ENCODE data around the gene RAD51B.

Gene RAD51B

DNA sequence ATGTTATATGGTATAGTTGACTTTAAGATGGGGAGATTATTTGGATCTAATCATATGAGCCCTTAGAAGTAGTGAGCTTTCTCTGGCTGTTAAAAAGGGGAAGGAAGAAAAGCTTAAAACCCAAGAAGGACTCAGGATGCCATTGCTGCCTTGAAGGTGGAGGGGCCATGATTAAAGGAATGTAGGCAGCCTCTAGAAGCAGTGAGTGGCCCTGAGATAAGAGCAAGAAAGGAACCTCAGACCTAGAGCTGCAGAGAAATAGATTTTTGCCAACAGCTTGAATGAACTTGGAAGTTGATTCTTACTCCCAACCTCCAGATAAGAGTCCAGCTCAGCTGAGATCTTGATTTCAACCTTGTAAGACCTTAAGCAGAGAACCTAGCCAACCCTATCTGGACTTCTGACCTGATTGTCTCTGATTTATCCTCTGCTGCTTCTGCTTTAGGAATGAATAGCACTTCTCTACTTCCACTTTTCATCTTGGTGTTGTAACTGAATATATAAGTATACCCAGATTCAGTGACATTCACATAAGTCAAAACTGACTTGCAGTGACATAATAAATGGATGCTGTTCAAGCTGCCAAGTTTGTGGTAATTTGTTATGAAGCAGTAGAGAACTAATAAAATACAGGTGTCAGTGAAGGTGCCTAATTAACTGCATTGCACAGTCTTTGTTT lies 33.5 kb downstream of the RAD51B start:
- TF ChIP-seq, protein P1, sequence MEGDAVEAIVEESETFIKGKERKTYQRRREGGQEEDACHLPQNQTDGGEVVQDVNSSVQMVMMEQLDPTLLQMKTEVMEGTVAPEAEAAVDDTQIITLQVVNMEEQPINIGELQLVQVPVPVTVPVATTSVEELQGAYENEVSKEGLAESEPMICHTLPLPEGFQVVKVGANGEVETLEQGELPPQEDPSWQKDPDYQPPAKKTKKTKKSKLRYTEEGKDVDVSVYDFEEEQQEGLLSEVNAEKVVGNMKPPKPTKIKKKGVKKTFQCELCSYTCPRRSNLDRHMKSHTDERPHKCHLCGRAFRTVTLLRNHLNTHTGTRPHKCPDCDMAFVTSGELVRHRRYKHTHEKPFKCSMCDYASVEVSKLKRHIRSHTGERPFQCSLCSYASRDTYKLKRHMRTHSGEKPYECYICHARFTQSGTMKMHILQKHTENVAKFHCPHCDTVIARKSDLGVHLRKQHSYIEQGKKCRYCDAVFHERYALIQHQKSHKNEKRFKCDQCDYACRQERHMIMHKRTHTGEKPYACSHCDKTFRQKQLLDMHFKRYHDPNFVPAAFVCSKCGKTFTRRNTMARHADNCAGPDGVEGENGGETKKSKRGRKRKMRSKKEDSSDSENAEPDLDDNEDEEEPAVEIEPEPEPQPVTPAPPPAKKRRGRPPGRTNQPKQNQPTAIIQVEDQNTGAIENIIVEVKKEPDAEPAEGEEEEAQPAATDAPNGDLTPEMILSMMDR (conservative IDR thresholded peaks at IDR 0.05; ENCODE audit: control insufficient read depth, insufficient read depth, low read depth, low read length): no peak
- DNase-seq (ENCODE audit: low read depth): no peak
- no peak overlapping the region for H3K4me3 ChIP-seq (ENCODE audit: control insufficient read depth, low read depth, low read length)

GRCh38 chr14:67853715-67854114 lies 34.1 kb downstream of the RAD51B start:
- DNase-seq (ENCODE audit: low read depth): no peak
- TF ChIP-seq, protein P1 (conservative IDR thresholded peaks at IDR 0.05; ENCODE audit: control insufficient read depth, insufficient read depth, low read depth, low read length): no peak
- H3K4me3 ChIP-seq (ENCODE audit: control insufficient read depth, low read depth, low read length): no peak overlapping the region

GRCh38 chr14:67856827-67857226 lies 37.2 kb downstream of the RAD51B start:
- no peak overlapping the region for H3K4me3 ChIP-seq (ENCODE audit: control insufficient read depth, low read depth, low read length)
- DNase-seq (ENCODE audit: low read depth): no peak
- TF ChIP-seq, protein P1 (conservative IDR thresholded peaks at IDR 0.05; ENCODE audit: control insufficient read depth, insufficient read depth, low read depth, low read length): no peak

DNA sequence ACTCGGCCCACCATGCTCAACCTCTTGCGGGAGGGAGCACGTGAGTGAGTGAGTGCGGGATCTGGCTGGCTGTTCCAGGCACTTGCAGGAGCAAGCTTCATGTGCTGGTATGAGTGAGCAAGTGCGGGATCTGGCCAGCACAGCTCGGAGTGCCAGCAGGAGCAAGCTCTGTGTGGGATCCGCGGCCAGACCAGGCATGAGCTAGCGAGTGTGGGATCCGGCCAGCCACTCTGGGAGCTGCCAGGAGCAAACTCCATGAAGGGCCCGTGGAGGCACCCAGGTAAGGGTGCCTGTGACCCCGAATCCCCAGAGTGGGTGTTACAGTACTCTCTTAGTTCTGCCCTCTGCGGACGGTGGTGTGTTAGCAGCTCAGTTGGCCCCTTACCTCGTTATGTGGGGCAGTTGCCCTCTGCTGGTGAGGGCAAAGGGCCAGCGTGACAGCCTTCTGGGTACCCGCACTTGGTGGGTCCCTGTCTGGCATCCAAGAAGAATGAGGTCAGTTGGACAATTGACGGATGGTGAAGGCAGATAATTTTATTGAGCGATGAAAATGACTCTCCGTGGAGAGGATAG lies 38.3 kb downstream of the RAD51B start:
- TF ChIP-seq, protein P1 (conservative IDR thresholded peaks at IDR 0.05; ENCODE audit: control insufficient read depth, insufficient read depth, low read depth, low read length): no peak
- DNase-seq (ENCODE audit: low read depth): no peak
- H3K4me3 ChIP-seq (ENCODE audit: control insufficient read depth, low read depth, low read length): no peak overlapping the region

- H3K4me3 ChIP-seq (ENCODE audit: control insufficient read depth, low read depth, low read length): no peak overlapping the region
- TF ChIP-seq, protein P1 (conservative IDR thresholded peaks at IDR 0.05; ENCODE audit: control insufficient read depth, insufficient read depth, low read depth, low read length): no peak
- DNase-seq (ENCODE audit: low read depth): no peak
Measured at GRCh38 chr14:67859169-67859749, 39.7 kb downstream of the RAD51B start.

- H3K4me3 ChIP-seq (ENCODE audit: control insufficient read depth, low read depth, low read length): no peak overlapping the region
- no peak for DNase-seq (ENCODE audit: low read depth)
- TF ChIP-seq, protein P1 (conservative IDR thresholded peaks at IDR 0.05; ENCODE audit: control insufficient read depth, insufficient read depth, low read depth, low read length): no peak
Measured at GRCh38 chr14:67863223-67863622, 43.6 kb downstream of the RAD51B start.

Data from fibroblast of mammary gland (primary cell).